ENCODE data around the gene SPATA9.

GRCh38 chr5:95668216-95668615 lies 14.6 kb downstream of the SPATA9 start:
- TF ChIP-seq CTCF (conservative IDR thresholded peaks at IDR 0.05; ENCODE audit: low read length), result no peak
- no peak for TF ChIP-seq EZH2phosphoT487 (IDR thresholded peaks at IDR 0.05; ENCODE audit: borderline replicate concordance, low read depth, low read length)
